HEK293 (cell line): ENCODE data around the gene ITIH3.

Source experiments
- IKZF3 ChIP-seq: fragments of 450-650 bp; IDR thresholded peaks from 2 replicates; pipeline ENCODE4 v1.5.0; 2018; ENCODE audit warnings: missing biosample characterization, mild to moderate bottlenecking, missing genetic modification characterization, moderate library complexity
- MZF1 ChIP-seq: fragments of 450-650 bp; formaldehyde crosslinking; IDR thresholded peaks from 2 replicates; pipeline ENCODE4 v1.5.1; 2017; ENCODE audit warnings: missing biosample characterization, missing genetic modification characterization, borderline replicate concordance
- OSR2 ChIP-seq: fragments of 450-650 bp; formaldehyde crosslinking; IDR thresholded peaks from 2 replicates; pipeline ENCODE4 v1.5.1; 2016; ENCODE audit warnings: missing biosample characterization, missing genetic modification characterization
- REST ChIP-seq: fragments of 450-650 bp; formaldehyde crosslinking; IDR thresholded peaks from 2 replicates; pipeline ENCODE4 v1.5.1; 2016; ENCODE audit warnings: missing biosample characterization, missing genetic modification characterization
- SALL2 ChIP-seq: fragments of 450-650 bp; formaldehyde crosslinking; IDR thresholded peaks from 2 replicates; pipeline ENCODE4 v1.5.0; 2017; ENCODE audit warnings: missing biosample characterization, mild to moderate bottlenecking, missing genetic modification characterization, borderline replicate concordance
- YY2 ChIP-seq: fragments of 450-650 bp; formaldehyde crosslinking; IDR thresholded peaks from 2 replicates; pipeline ENCODE4 v1.5.1; 2016; ENCODE audit warnings: missing biosample characterization, missing genetic modification characterization
- ZBTB17 ChIP-seq: fragments of 450-650 bp; formaldehyde crosslinking; IDR thresholded peaks from 2 replicates; pipeline ENCODE4 v1.5.1; 2016; ENCODE audit warnings: missing biosample characterization, missing genetic modification characterization
- ZIC2 ChIP-seq: fragments of 450-650 bp; formaldehyde crosslinking; IDR thresholded peaks from 2 replicates; pipeline ENCODE4 v1.5.1; 2016; ENCODE audit warnings: missing biosample characterization, missing genetic modification characterization
- ZNF133 ChIP-seq: fragments of 450-650 bp; formaldehyde crosslinking; IDR thresholded peaks from 2 replicates; pipeline ENCODE4 v1.5.1; 2016; ENCODE audit warnings: missing biosample characterization, missing genetic modification characterization
- ZNF175 ChIP-seq: fragments of 450-650 bp; formaldehyde crosslinking; IDR thresholded peaks from 2 replicates; pipeline ENCODE4 v1.5.1; 2016; ENCODE audit warnings: missing biosample characterization, missing genetic modification characterization
- ZNF221 ChIP-seq: fragments of 450-650 bp; formaldehyde crosslinking; IDR thresholded peaks from 2 replicates; pipeline ENCODE4 v1.5.1; 2017; ENCODE audit warnings: missing biosample characterization, missing genetic modification characterization, borderline replicate concordance
- ZNF280D ChIP-seq: fragments of 450-650 bp; formaldehyde crosslinking; IDR thresholded peaks from 2 replicates; pipeline ENCODE4 v1.5.1; 2016; ENCODE audit warnings: missing biosample characterization, missing genetic modification characterization
- ZNF350 ChIP-seq: fragments of 450-650 bp; formaldehyde crosslinking; IDR thresholded peaks from 2 replicates; pipeline ENCODE4 v1.5.0; 2017; ENCODE audit warnings: missing biosample characterization, mild to moderate bottlenecking, missing genetic modification characterization
- ZNF362 ChIP-seq: fragments of 450-650 bp; formaldehyde crosslinking; IDR thresholded peaks from 2 replicates; pipeline ENCODE4 v1.5.1; 2016; ENCODE audit warnings: missing biosample characterization, missing genetic modification characterization
- ZNF404 ChIP-seq: fragments of 450-650 bp; formaldehyde crosslinking; IDR thresholded peaks from 2 replicates; pipeline ENCODE4 v1.5.1; 2017; ENCODE audit warnings: missing biosample characterization, missing genetic modification characterization
- ZNF513 ChIP-seq: fragments of 450-650 bp; IDR thresholded peaks from 2 replicates; pipeline ENCODE4 v1.5.1; 2018; ENCODE audit warnings: missing biosample characterization, missing genetic modification characterization
- ZNF645 ChIP-seq: fragments of 450-650 bp; formaldehyde crosslinking; IDR thresholded peaks from 2 replicates; pipeline ENCODE4; 2016; ENCODE audit warnings: missing biosample characterization, missing genetic modification characterization
- ZNF670 ChIP-seq: fragments of 450-650 bp; formaldehyde crosslinking; IDR thresholded peaks from 2 replicates; pipeline ENCODE4 v1.5.1; 2016; ENCODE audit warnings: missing biosample characterization, missing genetic modification characterization, low read depth
- ZNF677 ChIP-seq: fragments of 450-650 bp; IDR thresholded peaks from 2 replicates; pipeline ENCODE4 v1.5.0; 2018; ENCODE audit warnings: missing biosample characterization, mild to moderate bottlenecking, missing genetic modification characterization, moderate library complexity
- ZSCAN16 ChIP-seq: fragments of 450-650 bp; formaldehyde crosslinking; IDR thresholded peaks from 2 replicates; pipeline ENCODE4 v1.5.1; 2016; ENCODE audit warnings: missing biosample characterization, missing genetic modification characterization
- TF ChIP-seq, protein P1 (sequence below): fragments of 450-650 bp; formaldehyde crosslinking; IDR thresholded peaks from 2 replicates; pipeline ENCODE4 v1.5.1; 2016; ENCODE audit warnings: missing biosample characterization, missing genetic modification characterization
- TF ChIP-seq, protein P2 (sequence below): fragments of 450-650 bp; formaldehyde crosslinking; IDR thresholded peaks from 2 replicates; pipeline ENCODE4 v1.5.1; 2016; ENCODE audit warnings: missing biosample characterization, missing genetic modification characterization
- TF ChIP-seq, protein P3 (sequence below): fragments of 450-650 bp; formaldehyde crosslinking; IDR thresholded peaks from 2 replicates; pipeline ENCODE4 v1.5.1; 2016; ENCODE audit warnings: missing biosample characterization, missing genetic modification characterization

ITIH3 gene

GRCh38 chr3:52831500-52832301, 37.1 kb downstream of the ITIH3 start (continued):
- TF ChIP-seq, protein P1, sequence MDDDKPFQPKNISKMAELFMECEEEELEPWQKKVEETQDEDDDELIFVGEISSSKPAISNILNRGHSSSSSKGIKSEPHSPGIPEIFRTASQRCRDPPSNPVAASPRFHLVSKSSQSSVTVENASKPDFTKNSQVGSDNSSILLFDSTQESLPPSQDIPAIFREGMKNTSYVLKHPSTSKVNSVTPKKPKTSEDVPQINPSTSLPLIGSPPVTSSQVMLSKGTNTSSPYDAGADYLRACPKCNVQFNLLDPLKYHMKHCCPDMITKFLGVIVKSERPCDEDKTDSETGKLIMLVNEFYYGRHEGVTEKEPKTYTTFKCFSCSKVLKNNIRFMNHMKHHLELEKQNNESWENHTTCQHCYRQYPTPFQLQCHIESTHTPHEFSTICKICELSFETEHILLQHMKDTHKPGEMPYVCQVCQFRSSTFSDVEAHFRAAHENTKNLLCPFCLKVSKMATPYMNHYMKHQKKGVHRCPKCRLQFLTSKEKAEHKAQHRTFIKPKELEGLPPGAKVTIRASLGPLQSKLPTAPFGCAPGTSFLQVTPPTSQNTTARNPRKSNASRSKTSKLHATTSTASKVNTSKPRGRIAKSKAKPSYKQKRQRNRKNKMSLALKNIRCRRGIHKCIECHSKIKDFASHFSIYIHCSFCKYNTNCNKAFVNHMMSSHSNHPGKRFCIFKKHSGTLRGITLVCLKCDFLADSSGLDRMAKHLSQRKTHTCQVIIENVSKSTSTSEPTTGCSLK (tag by site-specific recombination), result no peak
- TF ChIP-seq ZNF362, result no peak
- no peak for TF ChIP-seq ZNF645 (tag by site-specific recombination)
- no peak for TF ChIP-seq ZNF175
- no peak for TF ChIP-seq ZNF670 (tag by site-specific recombination)
- no peak for TF ChIP-seq ZNF350 (tag by site-specific recombination)
- TF ChIP-seq YY2, result no peak
- TF ChIP-seq ZNF677 (tag by site-specific recombination), result no peak
- TF ChIP-seq REST (tag by site-specific recombination), result no peak
- TF ChIP-seq ZNF221 (tag by site-specific recombination), result no peak
- TF ChIP-seq ZNF513 (tag by site-specific recombination), result no peak
- peak; percentile 85 for TF ChIP-seq OSR2 (tag by site-specific recombination)
- no peak for TF ChIP-seq ZNF280D
- no peak for TF ChIP-seq ZNF404 (tag by site-specific recombination)
- TF ChIP-seq MZF1 (tag by site-specific recombination), result no peak; the same call in 1 of the 2 replicates
- TF ChIP-seq, protein P2, sequence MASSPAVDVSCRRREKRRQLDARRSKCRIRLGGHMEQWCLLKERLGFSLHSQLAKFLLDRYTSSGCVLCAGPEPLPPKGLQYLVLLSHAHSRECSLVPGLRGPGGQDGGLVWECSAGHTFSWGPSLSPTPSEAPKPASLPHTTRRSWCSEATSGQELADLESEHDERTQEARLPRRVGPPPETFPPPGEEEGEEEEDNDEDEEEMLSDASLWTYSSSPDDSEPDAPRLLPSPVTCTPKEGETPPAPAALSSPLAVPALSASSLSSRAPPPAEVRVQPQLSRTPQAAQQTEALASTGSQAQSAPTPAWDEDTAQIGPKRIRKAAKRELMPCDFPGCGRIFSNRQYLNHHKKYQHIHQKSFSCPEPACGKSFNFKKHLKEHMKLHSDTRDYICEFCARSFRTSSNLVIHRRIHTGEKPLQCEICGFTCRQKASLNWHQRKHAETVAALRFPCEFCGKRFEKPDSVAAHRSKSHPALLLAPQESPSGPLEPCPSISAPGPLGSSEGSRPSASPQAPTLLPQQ (tag by site-specific recombination), result peak; percentile 92
- no peak for TF ChIP-seq SALL2 (tag by site-specific recombination)
- peak; percentile 70; the same call in 1 of the 2 replicates for TF ChIP-seq ZBTB17 (tag by site-specific recombination)
- no peak for TF ChIP-seq ZNF133
- no peak for TF ChIP-seq ZSCAN16 (tag by site-specific recombination)
- peak; percentile 65 for TF ChIP-seq ZIC2 (tag by site-specific recombination)
- TF ChIP-seq IKZF3, result no peak
- TF ChIP-seq, protein P3, sequence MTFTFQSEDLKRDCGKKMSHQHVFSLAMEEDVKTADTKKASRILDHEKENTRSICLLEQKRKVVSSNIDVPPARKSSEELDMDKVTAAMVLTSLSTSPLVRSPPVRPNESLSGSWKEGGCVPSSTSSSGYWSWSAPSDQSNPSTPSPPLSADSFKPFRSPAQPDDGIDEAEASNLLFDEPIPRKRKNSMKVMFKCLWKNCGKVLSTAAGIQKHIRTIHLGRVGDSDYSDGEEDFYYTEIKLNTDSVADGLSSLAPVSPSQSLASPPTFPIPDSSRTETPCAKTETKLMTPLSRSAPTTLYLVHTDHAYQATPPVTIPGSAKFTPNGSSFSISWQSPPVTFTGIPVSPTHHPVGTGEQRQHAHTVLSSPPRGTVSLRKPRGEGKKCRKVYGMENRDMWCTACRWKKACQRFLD (tag by site-specific recombination), result no peak
